Calu3 (cell line): ENCODE results near the gene PAX8. TPM values are rescaled to one million over a fixed set of nuclear protein-coding genes. Genes with fewer than 3 reads are reported as not detected.

Experiments used
- BruUV-seq: library from RNA; stranded (reverse); fragments of 400-500 nt; replicated peaks from 2 replicates; lab custom pipeline; 2021; lab: Mats Ljungman, UMichigan
- CTCF ChIA-PET: fragments of 300-600 bp; sonication (Branson Sonifier 250); formaldehyde crosslinking; loops from one replicate; lab custom pipeline; 2022; ENCODE audit warnings: antibody characterized with exemption; lab: Charles Lee
- DNase-seq: peaks from one replicate; pipeline ENCODE4 v3.0.0; 2022
- H3K27ac Mint-ChIP-seq: one replicate; pipeline ENCODE4 v1.8.0; 2022; ENCODE audit warnings: mixed read lengths; ENCODE audit not compliant: unreplicated experiment
- H3K27me3 Mint-ChIP-seq: one replicate; pipeline ENCODE4 v1.8.0; 2022; ENCODE audit warnings: mixed read lengths; ENCODE audit not compliant: unreplicated experiment
- H3K36me3 Mint-ChIP-seq: one replicate; pipeline ENCODE4 v1.8.0; 2022; ENCODE audit warnings: mild to moderate bottlenecking, moderate library complexity, mixed read lengths; ENCODE audit not compliant: insufficient read depth, unreplicated experiment
- H3K4me1 Mint-ChIP-seq: one replicate; pipeline ENCODE4 v1.8.0; 2022; ENCODE audit warnings: mild to moderate bottlenecking, low read depth, mixed read lengths; ENCODE audit not compliant: unreplicated experiment
- H3K4me3 Mint-ChIP-seq: one replicate; pipeline ENCODE4 v1.8.0; 2022; ENCODE audit warnings: mild to moderate bottlenecking, low read depth, moderate library complexity, mixed read lengths; ENCODE audit not compliant: unreplicated experiment
- H3K9me3 Mint-ChIP-seq: one replicate; pipeline ENCODE4 v1.8.0; 2022; ENCODE audit warnings: low read depth, mixed read lengths; ENCODE audit not compliant: unreplicated experiment
- intact Hi-C: fragments of 100-400 bp; cut with micrococcal nuclease; formaldehyde crosslinking; loops from one replicate; pipeline ENCODE4 v1.10.0; 2022; ENCODE audit not compliant: unreplicated experiment
- total RNA-seq: library from RNA; stranded (reverse); gene quantifications from 2 replicates; pipeline ENCODE4 v1.2.3, GENCODE V29; 2022
- TF ChIP-seq, protein P1 (sequence below): fragments of 200-600 bp; IDR thresholded peaks from one replicate; pipeline ENCODE4 v1.8.0; 2022; ENCODE audit warnings: antibody characterized with exemption; ENCODE audit not compliant: unreplicated experiment

PAX8 gene
- total RNA-seq, 1 experiment from 2014 or later, result 12.2 TPM

DNA sequence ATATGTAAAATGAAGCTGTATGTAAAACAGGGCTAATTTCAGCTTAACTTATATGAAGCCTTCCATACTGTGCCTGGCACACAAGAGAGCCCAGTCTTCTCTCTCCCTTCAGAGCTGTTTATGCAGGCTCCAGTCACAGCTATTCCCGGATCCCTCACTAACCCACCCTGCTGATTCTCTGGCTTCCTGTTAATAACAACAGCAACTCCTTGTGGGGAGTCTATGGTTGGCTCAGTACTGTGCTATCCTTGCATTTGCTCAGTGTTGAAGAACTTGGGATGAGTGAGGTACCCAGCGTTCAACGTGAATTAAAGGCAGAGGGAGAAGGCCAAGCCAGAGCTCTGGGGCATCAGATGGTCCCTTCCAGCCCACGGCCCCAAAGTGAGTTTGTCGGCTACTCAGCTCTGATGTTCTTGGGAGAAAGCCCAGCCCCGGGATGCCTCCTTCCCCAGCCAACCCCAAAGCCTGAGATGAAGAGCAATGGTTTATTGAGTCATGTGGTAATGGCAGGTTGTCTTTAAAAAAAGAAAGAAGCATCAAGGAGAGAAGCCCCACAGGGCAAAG lies 61.7 kb downstream of the PAX8 start:
- intact Hi-C loops, result no loop called here

DNA sequence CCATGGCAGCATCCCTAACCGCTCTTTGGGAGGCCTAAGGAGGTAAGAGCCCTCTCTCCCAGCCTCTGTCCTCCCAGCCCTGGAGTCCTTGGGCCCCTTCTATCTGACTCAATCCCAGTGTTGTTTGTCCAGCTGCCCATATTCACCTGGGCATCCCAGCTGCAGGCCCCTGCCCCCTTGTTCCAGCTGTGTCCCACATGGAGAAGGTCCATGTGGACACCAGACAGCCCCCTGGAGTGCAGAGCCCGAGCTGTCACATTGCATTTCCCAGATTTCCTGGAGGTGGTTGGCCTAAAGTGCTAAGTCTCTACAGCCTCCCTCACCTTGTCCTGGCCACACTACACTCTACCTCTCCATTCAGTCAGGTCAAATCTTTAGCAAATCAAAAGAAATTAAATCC lies 62.4 kb downstream of the PAX8 start:
- BruUV-seq, result no TSS peak
- CTCF ChIA-PET, result interaction anchor here (1.1 kb wide), 1 partner anchor 12 kb away, joined by 3 read pairs; no protein-coding TSS in a partner anchor
- Mint-ChIP-seq H3K27ac (peak overlapping the region; percentile 87), H3K4me1 (peaks cover 45% of the 10 kb centered on the region), H3K36me3 (peaks cover 24% of the 10 kb centered on the region), H3K9me3 (no peaks in the 10 kb centered on the region), H3K4me3 (no peak overlapping the region), H3K27me3 (no peaks in the 10 kb centered on the region)
- no peak for DNase-seq
- TF ChIP-seq, protein P1, sequence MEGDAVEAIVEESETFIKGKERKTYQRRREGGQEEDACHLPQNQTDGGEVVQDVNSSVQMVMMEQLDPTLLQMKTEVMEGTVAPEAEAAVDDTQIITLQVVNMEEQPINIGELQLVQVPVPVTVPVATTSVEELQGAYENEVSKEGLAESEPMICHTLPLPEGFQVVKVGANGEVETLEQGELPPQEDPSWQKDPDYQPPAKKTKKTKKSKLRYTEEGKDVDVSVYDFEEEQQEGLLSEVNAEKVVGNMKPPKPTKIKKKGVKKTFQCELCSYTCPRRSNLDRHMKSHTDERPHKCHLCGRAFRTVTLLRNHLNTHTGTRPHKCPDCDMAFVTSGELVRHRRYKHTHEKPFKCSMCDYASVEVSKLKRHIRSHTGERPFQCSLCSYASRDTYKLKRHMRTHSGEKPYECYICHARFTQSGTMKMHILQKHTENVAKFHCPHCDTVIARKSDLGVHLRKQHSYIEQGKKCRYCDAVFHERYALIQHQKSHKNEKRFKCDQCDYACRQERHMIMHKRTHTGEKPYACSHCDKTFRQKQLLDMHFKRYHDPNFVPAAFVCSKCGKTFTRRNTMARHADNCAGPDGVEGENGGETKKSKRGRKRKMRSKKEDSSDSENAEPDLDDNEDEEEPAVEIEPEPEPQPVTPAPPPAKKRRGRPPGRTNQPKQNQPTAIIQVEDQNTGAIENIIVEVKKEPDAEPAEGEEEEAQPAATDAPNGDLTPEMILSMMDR, result no peak
- intact Hi-C loops, result no loop called here

More for the DNA sequence above, 61.7 kb downstream of the PAX8 start:
- DNase-seq, result no peak
- H3K4me1 Mint-ChIP-seq, result peaks cover 39% of the 10 kb centered on the region
- no peaks in the 10 kb centered on the region for H3K27me3 Mint-ChIP-seq
- no peaks in the 10 kb centered on the region for H3K9me3 Mint-ChIP-seq
- BruUV-seq, result no TSS peak
- CTCF ChIA-PET, result interaction anchor here (1.0 to 1.1 kb wide), 2 partner anchors 13 to 154 kb away, joined by 3 read pairs; no protein-coding TSS in a partner anchor
- peak overlapping the region; percentile 87 for H3K27ac Mint-ChIP-seq
- TF ChIP-seq, protein P1, result no peak
- H3K4me3 Mint-ChIP-seq, result no peak overlapping the region
- H3K36me3 Mint-ChIP-seq, result peaks cover 24% of the 10 kb centered on the region

DNA sequence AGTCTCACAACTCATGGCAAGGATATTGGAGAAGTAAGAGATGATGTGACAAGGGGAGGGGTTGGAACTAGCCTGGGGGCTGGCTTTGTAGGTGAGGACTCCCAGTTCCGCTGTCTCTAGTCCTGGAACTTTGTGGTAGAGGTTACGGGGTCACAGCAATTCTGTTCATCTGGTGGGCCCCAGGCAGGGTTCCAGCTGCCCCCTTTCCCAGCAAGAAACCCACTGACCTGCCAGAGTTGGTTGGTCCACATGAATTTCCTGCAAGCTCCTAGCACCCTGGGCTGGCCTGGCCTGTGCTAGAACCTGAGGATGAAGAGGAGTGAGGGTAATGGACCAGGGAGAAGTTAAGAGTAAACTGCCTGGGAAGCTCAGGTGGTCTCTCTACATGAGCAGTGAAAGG lies 63.7 kb downstream of the PAX8 start:
- CTCF ChIA-PET, result no interaction called here
- intact Hi-C loops, result no loop called here
- no TSS peak for BruUV-seq
- Mint-ChIP-seq H3K27ac (no peak overlapping the region), H3K4me1 (peaks cover 54% of the 10 kb centered on the region), H3K36me3 (peaks cover 18% of the 10 kb centered on the region), H3K27me3 (no peaks in the 10 kb centered on the region), H3K4me3 (no peak overlapping the region), H3K9me3 (no peaks in the 10 kb centered on the region)
- no peak for DNase-seq
- TF ChIP-seq, protein P1, result no peak

DNA sequence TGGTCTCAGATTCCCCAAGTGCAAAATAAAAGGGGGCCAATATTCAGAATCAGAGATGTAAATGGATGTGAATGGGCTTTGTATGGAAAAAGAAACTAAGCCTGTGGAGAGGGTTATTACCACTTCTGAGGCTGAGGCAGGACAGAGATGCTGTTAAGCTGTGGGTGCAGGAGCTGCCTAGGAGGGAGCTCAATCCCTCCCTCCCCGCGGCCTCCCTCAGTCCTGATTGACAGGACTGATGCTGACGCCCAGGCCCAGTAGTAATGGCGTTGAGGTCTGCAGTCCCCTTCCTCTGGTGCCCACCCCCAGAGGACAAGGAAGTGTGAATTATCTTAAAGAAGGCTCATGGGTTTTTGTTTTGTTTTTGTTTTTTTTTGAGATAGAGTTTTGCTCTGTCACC lies 64.6 kb downstream of the PAX8 start:
- Mint-ChIP-seq H3K27ac (no peak overlapping the region), H3K27me3 (no peaks in the 10 kb centered on the region), H3K36me3 (peaks cover 14% of the 10 kb centered on the region), H3K4me1 (peaks cover 50% of the 10 kb centered on the region), H3K9me3 (no peaks in the 10 kb centered on the region), H3K4me3 (no peak overlapping the region)
- DNase-seq, result no peak
- CTCF ChIA-PET, result no interaction called here
- no TSS peak for BruUV-seq
- intact Hi-C loops, result no loop called here
- TF ChIP-seq, protein P1, result no peak
